ENCODE results near the gene TXNRD3.

TXNRD3 gene

DNA sequence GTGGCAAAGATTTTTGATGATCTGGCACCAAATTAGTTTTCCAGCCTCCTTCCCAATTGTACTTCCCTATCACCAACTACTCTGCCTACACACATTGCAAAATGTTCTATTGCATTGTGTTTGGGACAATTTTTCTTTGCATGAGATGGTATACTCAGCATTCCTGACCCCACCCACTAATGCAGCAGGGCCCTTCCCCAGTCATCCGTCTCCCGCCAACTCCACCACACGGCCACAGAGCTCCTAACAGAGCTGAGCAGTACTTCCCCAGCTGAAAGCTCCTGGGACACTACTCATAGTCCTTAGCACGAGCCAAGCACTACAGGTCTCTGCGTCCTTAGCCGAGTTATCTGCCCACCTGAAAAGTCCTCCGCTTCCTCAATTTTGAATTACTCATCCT, 34.2 kb downstream of the TXNRD3 start:
- TF ChIP-seq, protein P1, sequence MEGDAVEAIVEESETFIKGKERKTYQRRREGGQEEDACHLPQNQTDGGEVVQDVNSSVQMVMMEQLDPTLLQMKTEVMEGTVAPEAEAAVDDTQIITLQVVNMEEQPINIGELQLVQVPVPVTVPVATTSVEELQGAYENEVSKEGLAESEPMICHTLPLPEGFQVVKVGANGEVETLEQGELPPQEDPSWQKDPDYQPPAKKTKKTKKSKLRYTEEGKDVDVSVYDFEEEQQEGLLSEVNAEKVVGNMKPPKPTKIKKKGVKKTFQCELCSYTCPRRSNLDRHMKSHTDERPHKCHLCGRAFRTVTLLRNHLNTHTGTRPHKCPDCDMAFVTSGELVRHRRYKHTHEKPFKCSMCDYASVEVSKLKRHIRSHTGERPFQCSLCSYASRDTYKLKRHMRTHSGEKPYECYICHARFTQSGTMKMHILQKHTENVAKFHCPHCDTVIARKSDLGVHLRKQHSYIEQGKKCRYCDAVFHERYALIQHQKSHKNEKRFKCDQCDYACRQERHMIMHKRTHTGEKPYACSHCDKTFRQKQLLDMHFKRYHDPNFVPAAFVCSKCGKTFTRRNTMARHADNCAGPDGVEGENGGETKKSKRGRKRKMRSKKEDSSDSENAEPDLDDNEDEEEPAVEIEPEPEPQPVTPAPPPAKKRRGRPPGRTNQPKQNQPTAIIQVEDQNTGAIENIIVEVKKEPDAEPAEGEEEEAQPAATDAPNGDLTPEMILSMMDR (IDR thresholded peaks at IDR 0.05; ENCODE audit: control extremely low read depth, extremely low read depth, low read depth, missing control alignments): no peak
- no peak for DNase-seq (ENCODE audit: extremely low spot score)
- CTCF ChIA-PET: interaction anchor here (1.2 to 2.0 kb wide), 3 partner anchors 10 to 132 kb away, joined by 3 to 5 read pairs (median 4); no protein-coding TSS in a partner anchor
- POLR2A ChIA-PET: no interaction called here

DNA sequence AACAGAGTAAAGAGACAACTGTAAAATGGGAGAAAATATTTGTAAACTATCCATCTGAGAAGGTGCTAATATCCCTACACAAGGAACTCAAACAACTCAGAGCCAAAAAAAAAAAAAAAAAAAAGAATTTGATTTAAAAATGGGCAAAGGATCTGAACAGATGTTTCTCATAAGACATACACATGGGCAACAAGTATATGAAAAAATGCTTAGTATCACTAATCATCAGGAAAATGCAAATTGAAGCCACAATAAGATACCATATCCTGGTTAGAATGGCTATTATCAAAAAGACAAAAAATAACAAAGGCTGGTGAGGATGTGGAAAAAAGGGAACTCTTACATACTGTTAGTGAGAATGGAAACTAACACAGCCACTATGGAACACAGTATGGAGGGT, 36.2 kb downstream of the TXNRD3 start:
- POLR2A ChIA-PET: no interaction called here
- DNase-seq (ENCODE audit: extremely low spot score): no peak
- CTCF ChIA-PET: no interaction called here
- TF ChIP-seq, protein P1 (IDR thresholded peaks at IDR 0.05; ENCODE audit: control extremely low read depth, extremely low read depth, low read depth, missing control alignments): no peak

DNA sequence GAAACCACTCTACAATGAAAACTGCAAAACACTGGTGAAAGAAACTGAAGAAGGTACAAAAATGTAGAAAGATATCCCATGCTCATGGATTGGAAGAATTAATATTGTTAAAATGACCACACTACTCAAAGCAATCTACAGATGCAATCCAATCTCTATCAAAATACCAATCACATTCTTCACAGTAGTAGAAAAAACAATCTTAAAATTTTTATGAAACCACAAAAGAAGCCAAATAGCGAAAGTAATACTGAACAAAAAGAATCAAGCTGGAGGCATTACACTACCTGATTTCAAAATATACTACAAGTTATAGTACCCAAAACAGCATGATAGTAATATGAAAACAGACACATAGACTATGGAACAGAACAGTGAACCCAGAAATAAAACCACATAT, 36.9 kb downstream of the TXNRD3 start:
- TF ChIP-seq, protein P1 (IDR thresholded peaks at IDR 0.05; ENCODE audit: control extremely low read depth, extremely low read depth, low read depth, missing control alignments): no peak
- ChIA-PET POLR2A (no interaction called here), CTCF (no interaction called here)
- no peak for DNase-seq (ENCODE audit: extremely low spot score)

DNA sequence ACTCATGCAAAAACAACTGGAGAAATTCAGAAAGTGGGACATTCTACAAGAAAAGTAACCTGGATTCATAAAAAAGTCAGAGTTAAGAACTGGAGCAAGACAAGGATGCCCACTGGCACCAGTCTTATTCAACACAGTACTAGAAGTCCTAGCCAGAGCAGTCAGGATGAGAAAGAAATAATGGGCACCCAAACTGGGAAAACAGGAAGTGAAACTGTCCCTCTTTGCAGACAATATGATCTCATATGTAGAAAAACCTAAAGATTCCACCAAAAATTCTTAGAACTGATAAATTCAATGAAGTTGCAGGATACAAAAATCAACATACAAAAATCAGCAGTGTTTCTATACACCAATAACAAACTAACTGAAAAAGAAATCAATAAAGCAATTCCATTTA, 37.4 kb downstream of the TXNRD3 start:
- TF ChIP-seq, protein P1 (IDR thresholded peaks at IDR 0.05; ENCODE audit: control extremely low read depth, extremely low read depth, low read depth, missing control alignments): no peak
- ChIA-PET CTCF (no interaction called here), POLR2A (no interaction called here)
- DNase-seq (ENCODE audit: extremely low spot score): no peak

DNA sequence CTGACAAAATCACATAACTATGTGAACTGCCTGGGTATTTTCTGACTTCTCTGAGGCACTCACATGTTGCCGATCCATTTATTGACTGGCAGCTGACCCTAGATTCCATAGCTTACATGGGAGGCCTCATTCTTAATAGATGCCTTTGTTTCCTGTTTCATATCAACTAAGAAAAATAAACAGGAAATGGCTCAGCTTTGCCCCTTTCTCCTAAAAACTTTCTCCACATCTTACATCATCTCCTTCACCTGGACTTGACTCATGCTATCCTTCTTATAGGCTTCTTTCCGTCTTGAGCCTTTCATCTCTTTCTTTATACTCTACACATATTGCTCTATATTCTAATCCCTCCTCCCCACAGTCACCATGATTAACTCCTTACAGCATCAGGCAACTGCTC, 38.0 kb downstream of the TXNRD3 start:
- no peak for DNase-seq (ENCODE audit: extremely low spot score)
- TF ChIP-seq, protein P1 (IDR thresholded peaks at IDR 0.05; ENCODE audit: control extremely low read depth, extremely low read depth, low read depth, missing control alignments): no peak
- POLR2A ChIA-PET: no interaction called here
- CTCF ChIA-PET: no interaction called here

DNA sequence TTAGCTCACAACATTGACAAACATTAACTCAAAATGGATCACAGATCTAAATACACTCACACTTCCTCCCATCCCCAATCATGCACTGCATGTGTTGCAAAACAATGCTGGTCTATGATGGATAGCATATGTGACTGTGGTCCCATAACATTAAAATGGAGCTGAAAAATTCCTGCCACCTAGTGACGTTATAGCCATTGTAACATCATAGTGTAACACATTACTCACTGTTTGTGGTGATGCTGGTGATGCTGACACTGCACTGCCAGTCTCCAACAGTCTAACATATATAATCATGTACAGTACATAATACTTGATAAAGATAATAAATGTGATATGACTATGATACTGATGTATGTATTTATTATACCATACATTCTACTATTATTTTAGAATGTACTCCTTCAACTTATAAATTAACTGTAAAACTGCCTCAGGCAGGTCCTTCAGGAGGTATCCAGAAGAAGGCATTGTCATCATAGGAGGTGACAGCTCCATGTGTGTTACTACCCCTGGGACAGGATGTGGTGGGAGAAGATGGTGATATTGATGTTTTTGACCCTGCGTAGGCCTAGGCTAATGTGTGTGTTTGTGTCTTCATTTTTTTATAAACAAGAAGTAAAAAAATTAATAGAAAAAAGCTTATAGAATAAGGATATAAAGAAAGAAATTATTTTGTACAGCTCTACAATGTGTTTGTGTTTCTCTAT, 41.3 kb downstream of the TXNRD3 start:
- POLR2A ChIA-PET: no interaction called here
- TF ChIP-seq, protein P1 (IDR thresholded peaks at IDR 0.05; ENCODE audit: control extremely low read depth, extremely low read depth, low read depth, missing control alignments): no peak
- DNase-seq (ENCODE audit: extremely low spot score): no peak
- CTCF ChIA-PET: interaction anchor here (1.3 to 1.4 kb wide), 2 partner anchors 9 to 46 kb away, joined by 3 to 5 read pairs; no protein-coding TSS in a partner anchor

Measured in GM10248 (cell line).